Measurements from ENCODE around the gene PAX7.
"Not testable (repeated sequence)": the region's sequence is repeated elsewhere in the genome, so short reads cannot be mapped to it uniquely, and the experiment has no call there.

PAX7 gene

DNA sequence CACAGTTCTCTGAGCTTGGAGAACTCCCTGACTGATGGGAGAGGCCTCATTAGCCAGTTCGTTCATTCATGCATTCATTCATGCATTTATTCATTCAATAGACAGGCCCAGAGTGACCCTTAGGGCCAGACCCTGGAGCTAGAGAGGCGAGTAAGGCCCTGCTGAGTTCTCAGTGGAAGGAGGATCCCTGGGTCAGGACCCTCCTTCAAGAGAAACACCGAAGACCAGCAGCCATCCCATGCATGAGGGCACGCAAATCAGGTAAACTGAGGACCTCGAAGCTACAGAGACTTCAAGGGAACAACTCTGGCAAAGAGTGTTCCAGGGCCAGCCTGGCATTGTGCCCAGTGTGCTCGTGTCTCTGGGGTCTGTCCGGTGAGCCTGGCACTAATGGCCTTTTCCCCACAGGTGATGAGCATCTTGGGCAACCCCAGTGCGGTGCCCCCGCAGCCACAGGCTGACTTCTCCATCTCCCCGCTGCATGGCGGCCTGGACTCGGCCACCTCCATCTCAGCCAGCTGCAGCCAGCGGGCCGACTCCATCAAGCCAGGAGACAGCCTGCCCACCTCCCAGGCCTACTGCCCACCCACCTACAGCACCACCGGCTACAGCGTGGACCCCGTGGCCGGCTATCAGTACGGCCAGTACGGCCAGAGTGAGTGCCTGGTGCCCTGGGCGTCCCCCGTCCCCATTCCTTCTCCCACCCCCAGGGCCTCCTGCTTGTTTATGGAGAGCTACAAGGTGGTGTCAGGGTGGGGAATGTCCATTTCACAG lies 104.8 kb downstream of the PAX7 start:
- H3K9ac ChIP-seq (ENCODE audit: low read length), result no peak overlapping the region
- H3K27me3 ChIP-seq (ENCODE audit: control insufficient read depth, insufficient read depth, low read length), result peaks cover 6% of the 10 kb centered on the region; the same call in 1 of the 2 replicates
- no peaks in the 10 kb centered on the region for H3K9me3 ChIP-seq (ENCODE audit: control insufficient read depth, insufficient read depth, low read depth, low read length)
- H3K4me1 ChIP-seq (ENCODE audit: control insufficient read depth, insufficient read depth, low read length), result peaks cover 6% of the 10 kb centered on the region
- H3K4me3 ChIP-seq (ENCODE audit: low read depth, low read length), result no peak overlapping the region
- H3K36me3 ChIP-seq (ENCODE audit: control insufficient read depth, insufficient read depth, low read length), result no peaks in the 10 kb centered on the region
- no peak overlapping the region for H3K27ac ChIP-seq (ENCODE audit: low read depth, low read length)

DNA sequence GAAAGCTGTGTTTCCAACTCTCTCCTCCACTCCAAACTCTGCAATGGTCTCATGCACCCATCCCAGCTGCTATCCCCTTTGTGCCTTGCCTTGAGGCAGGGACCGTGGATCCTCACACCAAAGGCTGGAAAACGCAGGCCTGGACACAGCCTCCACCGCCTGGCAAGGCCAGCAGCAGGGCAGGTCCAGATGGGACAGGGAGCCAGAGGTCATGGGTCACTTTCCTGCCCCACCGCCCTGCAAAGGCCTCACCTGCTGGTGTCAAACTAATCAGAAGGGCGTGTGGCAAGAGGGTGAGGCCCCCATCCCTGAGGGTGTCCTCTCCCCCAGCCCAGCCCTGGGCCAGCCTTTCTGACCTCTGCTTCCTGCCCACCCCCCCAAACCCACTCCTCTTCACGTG lies 106.3 kb downstream of the PAX7 start:
- H3K4me3 ChIP-seq (ENCODE audit: low read depth, low read length), result no peak overlapping the region

DNA sequence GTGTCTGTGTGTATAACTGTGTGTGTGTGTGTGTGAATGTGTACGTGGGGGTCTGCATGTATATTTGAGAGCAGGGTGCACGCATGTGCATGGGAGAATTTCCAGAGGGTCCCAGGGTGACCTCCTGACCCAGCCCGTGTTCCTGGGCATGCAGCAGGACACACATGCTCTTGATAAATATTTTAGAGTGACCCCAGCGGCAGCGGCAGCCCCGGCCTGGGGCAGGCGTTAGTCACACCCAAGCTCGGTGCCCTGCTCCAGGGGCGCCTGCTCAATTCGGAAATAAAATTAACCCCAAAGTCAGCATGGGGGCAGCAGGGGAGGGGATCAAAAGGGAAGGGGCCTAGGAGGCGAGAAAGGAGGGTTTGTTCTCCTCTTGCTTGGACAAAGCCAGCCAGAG lies 107.5 kb downstream of the PAX7 start:
- H3K9me3 ChIP-seq (ENCODE audit: control insufficient read depth, insufficient read depth, low read depth, low read length), result no peaks in the 10 kb centered on the region
- no peaks in the 10 kb centered on the region for H3K4me1 ChIP-seq (ENCODE audit: control insufficient read depth, insufficient read depth, low read length)
- H3K36me3 ChIP-seq (ENCODE audit: control insufficient read depth, insufficient read depth, low read length), result no peaks in the 10 kb centered on the region
- no peak overlapping the region for H3K4me3 ChIP-seq (ENCODE audit: low read depth, low read length)
- no peak overlapping the region for H3K27ac ChIP-seq (ENCODE audit: low read depth, low read length)
- H3K9ac ChIP-seq (ENCODE audit: low read length), result no peak overlapping the region
- H3K27me3 ChIP-seq (ENCODE audit: control insufficient read depth, insufficient read depth, low read length), result peaks cover 12% of the 10 kb centered on the region; the same call in 1 of the 2 replicates

More for the DNA sequence above, 106.3 kb downstream of the PAX7 start:
- H3K27me3 ChIP-seq (ENCODE audit: control insufficient read depth, insufficient read depth, low read length), result peaks cover 7% of the 10 kb centered on the region; the same call in 1 of the 2 replicates
- H3K27ac ChIP-seq (ENCODE audit: low read depth, low read length), result no peak overlapping the region
- no peak overlapping the region for H3K9ac ChIP-seq (ENCODE audit: low read length)
- no peaks in the 10 kb centered on the region for H3K36me3 ChIP-seq (ENCODE audit: control insufficient read depth, insufficient read depth, low read length)
- H3K9me3 ChIP-seq (ENCODE audit: control insufficient read depth, insufficient read depth, low read depth, low read length), result no peaks in the 10 kb centered on the region
- no peaks in the 10 kb centered on the region for H3K4me1 ChIP-seq (ENCODE audit: control insufficient read depth, insufficient read depth, low read length)

- no peaks in the 10 kb centered on the region for H3K36me3 ChIP-seq (ENCODE audit: control insufficient read depth, insufficient read depth, low read length)
- no peaks in the 10 kb centered on the region for H3K9me3 ChIP-seq (ENCODE audit: control insufficient read depth, insufficient read depth, low read depth, low read length)
- H3K4me3 ChIP-seq (ENCODE audit: low read depth, low read length), result no peak overlapping the region
- no peaks in the 10 kb centered on the region for H3K4me1 ChIP-seq (ENCODE audit: control insufficient read depth, insufficient read depth, low read length)
- no peak overlapping the region for H3K9ac ChIP-seq (ENCODE audit: low read length)
- H3K27me3 ChIP-seq (ENCODE audit: control insufficient read depth, insufficient read depth, low read length), result peaks cover 9% of the 10 kb centered on the region; the same call in 1 of the 2 replicates
- no peak overlapping the region for H3K27ac ChIP-seq (ENCODE audit: low read depth, low read length)
Observed at GRCh38 chr1:18738617-18739016, 108.0 kb downstream of the PAX7 start.

- Histone ChIP-seq H3K9ac (ENCODE audit: low read length) (no peak overlapping the region), H3K27me3 (ENCODE audit: control insufficient read depth, insufficient read depth, low read length) (peaks cover 9% of the 10 kb centered on the region; the same call in 1 of the 2 replicates), H3K9me3 (ENCODE audit: control insufficient read depth, insufficient read depth, low read depth, low read length) (no peaks in the 10 kb centered on the region), H3K4me1 (ENCODE audit: control insufficient read depth, insufficient read depth, low read length) (no peaks in the 10 kb centered on the region), H3K36me3 (ENCODE audit: control insufficient read depth, insufficient read depth, low read length) (no peaks in the 10 kb centered on the region), H3K4me3 (ENCODE audit: low read depth, low read length) (no peak overlapping the region), H3K27ac (ENCODE audit: low read depth, low read length) (no peak overlapping the region)
Observed at GRCh38 chr1:18739408-18739807, 108.8 kb downstream of the PAX7 start.

GRCh38 chr1:18739897-18740296 lies 109.3 kb downstream of the PAX7 start:
- Histone ChIP-seq H3K9ac (ENCODE audit: low read length) (no peak overlapping the region), H3K9me3 (ENCODE audit: control insufficient read depth, insufficient read depth, low read depth, low read length) (no peaks in the 10 kb centered on the region), H3K4me3 (ENCODE audit: low read depth, low read length) (no peak overlapping the region), H3K27ac (ENCODE audit: low read depth, low read length) (no peak overlapping the region), H3K4me1 (ENCODE audit: control insufficient read depth, insufficient read depth, low read length) (no peaks in the 10 kb centered on the region), H3K36me3 (ENCODE audit: control insufficient read depth, insufficient read depth, low read length) (no peaks in the 10 kb centered on the region), H3K27me3 (ENCODE audit: control insufficient read depth, insufficient read depth, low read length) (peaks cover 9% of the 10 kb centered on the region; the same call in 1 of the 2 replicates)

DNA sequence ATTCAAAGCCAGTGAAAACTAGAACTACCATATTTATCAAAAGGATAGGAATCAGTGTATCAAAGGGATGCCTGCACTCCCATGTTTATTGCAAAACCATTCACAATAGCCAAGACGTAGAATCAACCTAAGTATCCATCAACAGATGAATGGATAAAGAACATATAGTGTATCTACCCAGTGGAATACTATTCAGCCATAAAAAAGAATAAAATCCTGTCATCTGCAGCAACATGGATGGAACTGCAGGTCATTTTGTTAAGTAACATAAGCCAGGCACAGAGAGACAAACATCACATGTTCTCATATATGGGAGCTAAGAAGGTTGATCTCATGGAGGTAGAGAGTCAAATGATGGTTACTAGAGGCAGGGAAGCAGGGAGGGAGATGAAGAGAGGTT lies 110.0 kb downstream of the PAX7 start:
- no peak overlapping the region for H3K4me3 ChIP-seq (ENCODE audit: low read depth, low read length)
- H3K9ac ChIP-seq (ENCODE audit: low read length), result no peak overlapping the region
- no peaks in the 10 kb centered on the region for H3K9me3 ChIP-seq (ENCODE audit: control insufficient read depth, insufficient read depth, low read depth, low read length)
- no peak overlapping the region for H3K27ac ChIP-seq (ENCODE audit: low read depth, low read length)
- no peaks in the 10 kb centered on the region for H3K36me3 ChIP-seq (ENCODE audit: control insufficient read depth, insufficient read depth, low read length)
- no peaks in the 10 kb centered on the region for H3K4me1 ChIP-seq (ENCODE audit: control insufficient read depth, insufficient read depth, low read length)
- peaks cover 9% of the 10 kb centered on the region; the same call in 1 of the 2 replicates for H3K27me3 ChIP-seq (ENCODE audit: control insufficient read depth, insufficient read depth, low read length)

DNA sequence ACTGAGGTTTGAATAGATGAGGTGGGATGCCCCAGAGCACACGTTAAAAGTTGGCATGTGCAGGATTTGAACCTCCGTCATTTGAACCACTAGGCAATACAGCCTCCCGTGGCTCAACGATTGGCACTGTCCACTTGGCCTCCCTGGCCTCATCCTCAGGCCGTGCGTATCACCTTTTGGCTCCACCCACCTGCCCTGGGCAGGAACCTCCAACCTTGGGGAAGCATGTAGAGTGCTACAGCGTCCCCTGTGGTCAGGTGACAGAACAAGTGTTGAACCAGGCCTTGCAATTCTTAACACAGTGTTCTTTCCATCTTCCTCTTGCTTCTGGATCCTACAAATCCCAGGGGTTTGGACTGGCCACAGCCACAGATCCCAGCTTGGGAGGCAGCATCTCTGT lies 112.6 kb downstream of the PAX7 start:
- Histone ChIP-seq H3K4me1 (ENCODE audit: control insufficient read depth, insufficient read depth, low read length) (no peaks in the 10 kb centered on the region), H3K27ac (ENCODE audit: low read depth, low read length) (no peak overlapping the region), H3K9me3 (ENCODE audit: control insufficient read depth, insufficient read depth, low read depth, low read length) (no peaks in the 10 kb centered on the region), H3K9ac (ENCODE audit: low read length) (no peak overlapping the region), H3K4me3 (ENCODE audit: low read depth, low read length) (no peak overlapping the region), H3K27me3 (ENCODE audit: control insufficient read depth, insufficient read depth, low read length) (peaks cover 24% of the 10 kb centered on the region; the same call in 1 of the 2 replicates), H3K36me3 (ENCODE audit: control insufficient read depth, insufficient read depth, low read length) (no peaks in the 10 kb centered on the region)

GRCh38 chr1:18744381-18744780 lies 113.7 kb downstream of the PAX7 start:
- H3K4me3 ChIP-seq (ENCODE audit: low read depth, low read length); H3K27ac ChIP-seq (ENCODE audit: low read depth, low read length); H3K4me1 ChIP-seq (ENCODE audit: control insufficient read depth, insufficient read depth, low read length); H3K9me3 ChIP-seq (ENCODE audit: control insufficient read depth, insufficient read depth, low read depth, low read length); H3K36me3 ChIP-seq (ENCODE audit: control insufficient read depth, insufficient read depth, low read length); H3K9ac ChIP-seq (ENCODE audit: low read length): not testable (repeated sequence)
- peaks cover 34% of the 10 kb centered on the region for H3K27me3 ChIP-seq (ENCODE audit: control insufficient read depth, insufficient read depth, low read length)

DNA sequence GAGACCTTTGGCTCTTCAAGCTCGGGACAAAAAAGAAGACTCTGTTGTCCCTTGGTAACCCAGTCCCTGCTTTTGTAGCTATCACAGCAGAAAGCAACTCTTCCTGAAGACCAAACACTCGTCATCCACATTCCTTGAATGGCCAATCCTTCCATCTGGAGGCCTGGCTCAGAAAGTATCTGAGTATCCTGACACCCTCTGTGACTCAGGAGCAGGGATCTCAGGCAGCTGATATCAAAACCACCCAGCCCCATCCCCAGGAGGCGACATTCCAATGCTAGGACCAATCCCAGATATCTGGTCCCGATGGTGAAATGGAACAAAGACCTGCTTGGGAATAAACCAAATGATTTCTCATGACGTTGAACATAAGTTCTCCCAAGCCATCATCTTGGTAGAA lies 116.3 kb downstream of the PAX7 start:
- H3K27ac ChIP-seq (ENCODE audit: low read depth, low read length), result no peak overlapping the region
- peaks cover 44% of the 10 kb centered on the region for H3K27me3 ChIP-seq (ENCODE audit: control insufficient read depth, insufficient read depth, low read length)
- H3K36me3 ChIP-seq (ENCODE audit: control insufficient read depth, insufficient read depth, low read length), result no peaks in the 10 kb centered on the region
- H3K9ac ChIP-seq (ENCODE audit: low read length), result no peak overlapping the region
- H3K4me3 ChIP-seq (ENCODE audit: low read depth, low read length), result no peak overlapping the region
- peaks cover 8% of the 10 kb centered on the region for H3K9me3 ChIP-seq (ENCODE audit: control insufficient read depth, insufficient read depth, low read depth, low read length)
- H3K4me1 ChIP-seq (ENCODE audit: control insufficient read depth, insufficient read depth, low read length), result no peaks in the 10 kb centered on the region

DNA sequence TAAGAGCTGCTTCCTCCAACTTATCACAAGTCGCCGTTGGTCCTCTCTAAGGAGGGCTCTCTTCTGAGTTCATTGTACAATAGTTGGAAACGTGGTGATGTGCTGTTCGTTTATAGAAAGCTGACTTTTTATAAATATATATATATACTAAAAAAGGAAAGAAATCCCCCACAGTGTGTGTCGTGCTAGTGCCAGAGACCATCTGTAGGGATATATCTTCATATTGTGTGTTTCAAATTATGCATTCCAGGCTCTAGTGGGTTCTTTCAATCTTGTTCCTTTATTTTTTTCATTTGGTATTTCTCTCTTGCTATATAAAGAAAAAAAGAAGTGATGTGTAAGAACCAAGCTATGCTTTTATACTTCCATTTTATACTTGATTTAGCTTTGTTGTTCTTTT lies 117.0 kb downstream of the PAX7 start:
- H3K27ac ChIP-seq (ENCODE audit: low read depth, low read length), result no peak overlapping the region
- H3K9me3 ChIP-seq (ENCODE audit: control insufficient read depth, insufficient read depth, low read depth, low read length), result peaks cover 8% of the 10 kb centered on the region
- peaks cover 45% of the 10 kb centered on the region for H3K27me3 ChIP-seq (ENCODE audit: control insufficient read depth, insufficient read depth, low read length)
- H3K4me3 ChIP-seq (ENCODE audit: low read depth, low read length), result no peak overlapping the region
- H3K9ac ChIP-seq (ENCODE audit: low read length), result no peak overlapping the region
- H3K4me1 ChIP-seq (ENCODE audit: control insufficient read depth, insufficient read depth, low read length), result no peaks in the 10 kb centered on the region
- no peaks in the 10 kb centered on the region for H3K36me3 ChIP-seq (ENCODE audit: control insufficient read depth, insufficient read depth, low read length)

Measured in HUES6 (cell line).